Colonic mucosa (tissue), 4 donors: ENCODE results near the gene CDC42EP4. TPM values are rescaled to one million over a fixed set of nuclear protein-coding genes. Genes with fewer than 3 reads are reported as not detected.
A peak's percentile ranks its signal among the peaks of the same experiment; 100 is the strongest.
"Not testable (repeated sequence)": the region's sequence is repeated elsewhere in the genome, so short reads cannot be mapped to it uniquely, and the experiment has no call there.

Source experiments
- DNase-seq: peaks from one replicate; pipeline ENCODE4 v3.0.0-alpha.2; 2020
- H3K27ac ChIP-seq: fragments of 200-600 bp; one replicate; pipeline ENCODE4 v1.8.0; 2021
- H3K27me3 ChIP-seq: fragments of 200-600 bp; one replicate; pipeline ENCODE4 v1.8.0; 2021
- H3K36me3 ChIP-seq: fragments of 200-600 bp; one replicate; pipeline ENCODE4 v1.8.0; 2021
- H3K4me1 ChIP-seq: fragments of 200-600 bp; one replicate; pipeline ENCODE4 v1.8.0; 2021; ENCODE audit warnings: mild to moderate bottlenecking
- H3K4me3 ChIP-seq: fragments of 200-600 bp; one replicate; pipeline ENCODE4 v1.8.0; 2021
- H3K9ac ChIP-seq, 2 donors: one replicate each; pipeline ENCODE4 v1.7.0; 2013; ENCODE audit warnings: control low read depth in 2 of 2, low read depth in 2 of 2, low read length in 2 of 2
- H3K9me3 ChIP-seq: fragments of 200-600 bp; one replicate; pipeline ENCODE4 v1.8.0; 2021
- intact Hi-C: fragments of 100-400 bp; cut with DNase I; formaldehyde crosslinking; loops from one replicate; pipeline ENCODE4 v1.14.1; 2022
- total RNA-seq, 2 donors: library from RNA; stranded (reverse); fragmentation: NEBNext Ultra II Directional in 1 of 2; extraction: Animal tissue kit (Norgen Biotek cat#: 25700) in 1 of 2; gene quantifications; one replicate each; pipeline ENCODE4 v1.2.1, GENCODE V29; 2021
- TF ChIP-seq, protein P1 (sequence below): fragments of 200-600 bp; IDR thresholded peaks from one replicate; pipeline ENCODE4 v1.8.0; 2022; ENCODE audit warnings: antibody characterized with exemption, mild to moderate bottlenecking
- donor health status: healthy.
- donor health status: DM: no; HTN: no; CAD: no.
- donor health status: DM: no; HTN: no; CAD: no.

Gene CDC42EP4
- total RNA-seq, 2 donors from 2014 or later, result 52.8 to 65.3 TPM

DNA sequence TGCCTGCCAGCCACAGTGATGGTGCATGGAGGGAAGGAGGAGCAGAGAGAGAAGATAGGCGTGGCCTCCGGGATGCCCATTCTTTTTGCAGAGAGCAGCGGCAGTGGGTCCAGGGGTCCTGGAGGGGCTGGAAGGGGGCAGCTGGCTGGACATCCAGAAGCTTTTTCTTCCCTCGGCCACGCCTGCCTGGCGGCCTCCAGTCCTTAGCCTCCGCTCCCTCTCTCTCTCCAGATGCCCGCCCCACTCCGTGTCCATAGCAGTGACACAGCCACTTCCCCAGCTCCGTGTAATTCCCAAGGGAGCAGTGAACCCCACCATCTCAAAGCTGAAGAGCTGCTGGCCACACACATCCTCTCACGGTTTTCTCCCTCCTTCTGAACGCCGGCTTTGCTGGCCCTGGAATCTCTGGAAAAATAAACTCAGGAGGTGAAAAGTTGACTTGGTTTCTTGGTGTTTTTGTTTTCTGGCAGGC, 26.3 kb upstream of the CDC42EP4 start:
- Histone ChIP-seq H3K4me3 (no peak overlapping the region), H3K4me1 (peaks cover 6% of the 10 kb centered on the region), H3K36me3 (no peaks in the 10 kb centered on the region), H3K27me3 (no peaks in the 10 kb centered on the region), H3K9ac (no peak overlapping the region), H3K9me3 (no peaks in the 10 kb centered on the region), H3K27ac (peak overlapping the region; percentile 7)
- intact Hi-C loops, result no loop called here
- DNase-seq, result no peak
- TF ChIP-seq, protein P1, sequence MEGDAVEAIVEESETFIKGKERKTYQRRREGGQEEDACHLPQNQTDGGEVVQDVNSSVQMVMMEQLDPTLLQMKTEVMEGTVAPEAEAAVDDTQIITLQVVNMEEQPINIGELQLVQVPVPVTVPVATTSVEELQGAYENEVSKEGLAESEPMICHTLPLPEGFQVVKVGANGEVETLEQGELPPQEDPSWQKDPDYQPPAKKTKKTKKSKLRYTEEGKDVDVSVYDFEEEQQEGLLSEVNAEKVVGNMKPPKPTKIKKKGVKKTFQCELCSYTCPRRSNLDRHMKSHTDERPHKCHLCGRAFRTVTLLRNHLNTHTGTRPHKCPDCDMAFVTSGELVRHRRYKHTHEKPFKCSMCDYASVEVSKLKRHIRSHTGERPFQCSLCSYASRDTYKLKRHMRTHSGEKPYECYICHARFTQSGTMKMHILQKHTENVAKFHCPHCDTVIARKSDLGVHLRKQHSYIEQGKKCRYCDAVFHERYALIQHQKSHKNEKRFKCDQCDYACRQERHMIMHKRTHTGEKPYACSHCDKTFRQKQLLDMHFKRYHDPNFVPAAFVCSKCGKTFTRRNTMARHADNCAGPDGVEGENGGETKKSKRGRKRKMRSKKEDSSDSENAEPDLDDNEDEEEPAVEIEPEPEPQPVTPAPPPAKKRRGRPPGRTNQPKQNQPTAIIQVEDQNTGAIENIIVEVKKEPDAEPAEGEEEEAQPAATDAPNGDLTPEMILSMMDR, result no peak

DNA sequence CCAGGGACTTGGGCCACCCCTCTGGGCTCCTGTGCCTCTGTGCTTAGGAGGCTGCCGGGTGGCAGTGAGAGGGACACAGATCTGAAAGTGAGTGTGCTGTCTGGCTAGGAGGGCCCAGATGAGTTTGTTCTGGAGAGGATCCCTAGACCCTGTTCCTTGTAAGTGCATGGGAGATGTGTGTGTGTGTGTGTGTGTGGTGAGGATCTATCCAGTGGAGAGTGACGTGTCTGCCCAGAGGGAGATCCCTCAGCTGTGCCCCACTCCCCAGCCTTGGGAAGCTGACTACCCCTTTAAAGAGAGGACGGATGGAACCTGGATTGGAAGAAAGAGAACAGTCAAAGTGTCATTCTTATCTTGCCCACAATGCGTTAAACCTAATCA, 25.5 kb upstream of the CDC42EP4 start:
- H3K9ac ChIP-seq, result no peak overlapping the region
- no peaks in the 10 kb centered on the region for H3K27me3 ChIP-seq
- H3K9me3 ChIP-seq, result no peaks in the 10 kb centered on the region
- no peak for DNase-seq
- TF ChIP-seq, protein P1, result no peak
- H3K4me3 ChIP-seq, result no peak overlapping the region
- no peaks in the 10 kb centered on the region for H3K36me3 ChIP-seq
- H3K4me1 ChIP-seq, result peaks cover 6% of the 10 kb centered on the region
- H3K27ac ChIP-seq, result no peak overlapping the region
- intact Hi-C loops, result no loop called here

DNA sequence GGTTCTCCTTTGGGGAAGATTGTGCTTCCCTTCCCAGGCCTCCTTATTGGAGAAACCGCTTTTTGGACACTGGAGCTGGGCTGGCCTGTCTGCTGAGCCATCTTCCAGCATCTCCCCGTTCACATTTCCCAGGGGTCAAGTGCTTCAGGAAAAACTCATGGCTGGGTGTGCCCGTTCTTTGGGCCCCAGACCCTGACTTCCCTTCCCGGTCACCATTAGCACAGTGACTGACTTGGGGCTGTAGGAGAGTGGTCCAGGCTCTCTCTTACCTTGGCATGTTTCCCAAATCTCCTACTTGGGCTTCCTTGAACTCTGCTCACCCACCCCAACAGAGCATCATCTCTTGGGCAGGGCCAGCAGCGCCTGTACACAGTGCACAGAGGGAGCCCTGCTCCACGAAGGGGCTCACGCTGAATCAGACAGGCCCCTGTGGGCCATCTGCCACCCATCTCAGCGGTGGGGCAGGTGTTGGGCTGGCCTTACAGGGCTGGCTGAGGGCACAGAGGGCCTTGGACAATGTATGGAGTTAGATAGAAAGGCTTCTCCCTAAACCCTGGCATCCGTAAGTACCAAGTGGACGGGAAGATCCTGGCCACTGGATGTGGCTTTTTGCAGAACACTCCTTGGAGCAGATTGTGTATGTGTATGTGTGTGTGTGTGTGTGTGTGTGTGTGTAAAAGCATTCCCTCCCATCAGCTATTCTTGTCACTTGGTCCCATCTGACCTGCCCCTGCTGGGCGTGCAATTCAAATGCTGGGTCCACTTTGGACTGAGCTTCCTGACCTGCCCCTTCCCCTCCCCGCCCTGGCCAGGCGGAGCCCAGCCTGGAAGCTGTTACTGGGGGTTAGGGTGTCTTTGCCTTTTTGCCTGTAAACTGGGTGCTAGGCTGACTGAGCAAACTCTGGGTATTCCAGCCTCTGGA, 24.9 kb upstream of the CDC42EP4 start:
- Histone ChIP-seq H3K9me3 (no peaks in the 10 kb centered on the region), H3K4me1 (peaks cover 6% of the 10 kb centered on the region), H3K27me3 (no peaks in the 10 kb centered on the region), H3K27ac (no peak overlapping the region), H3K9ac (no peak overlapping the region), H3K36me3 (no peaks in the 10 kb centered on the region), H3K4me3 (no peak overlapping the region)
- intact Hi-C loops, result no loop called here
- TF ChIP-seq, protein P1, result no peak
- no peak for DNase-seq

DNA sequence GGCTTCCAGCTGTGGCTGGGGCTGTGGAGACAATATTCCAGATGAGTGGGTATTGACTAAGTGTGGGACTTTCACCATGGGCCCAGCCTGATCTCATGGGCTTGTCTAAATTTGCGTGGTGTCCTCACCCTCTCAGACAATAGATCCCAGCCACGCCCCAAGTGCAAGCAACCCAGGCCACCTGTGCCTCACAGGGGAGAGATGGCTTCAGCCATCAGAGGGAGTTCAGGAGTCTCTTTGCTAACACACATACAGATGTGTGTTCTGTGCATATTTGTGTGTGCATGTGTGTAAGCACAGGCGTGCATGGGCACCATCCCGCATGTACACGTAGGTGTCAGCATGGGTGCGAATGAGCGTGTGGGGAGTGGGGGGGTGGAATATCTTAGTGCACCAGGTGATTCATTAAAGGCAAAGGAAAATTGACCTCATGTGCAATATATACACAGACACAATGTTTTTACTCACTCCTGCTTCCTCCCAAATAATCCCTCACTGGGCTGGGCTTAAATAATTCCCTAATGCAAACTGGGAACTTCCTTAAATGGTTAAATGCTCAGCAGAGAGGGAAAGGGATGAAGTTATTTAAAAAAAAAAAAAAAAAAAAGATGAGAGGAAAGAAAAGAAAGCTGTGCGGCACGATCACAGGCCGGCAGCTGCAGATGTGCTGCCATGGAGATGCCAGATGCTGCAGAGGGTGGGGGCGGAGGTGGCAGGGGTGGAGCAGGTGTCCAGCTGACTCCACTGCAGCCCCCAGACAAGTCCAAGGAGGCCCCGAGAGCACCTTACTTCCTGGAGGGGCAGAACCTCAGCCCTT, 24.0 kb upstream of the CDC42EP4 start:
- no peaks in the 10 kb centered on the region for H3K9me3 ChIP-seq
- intact Hi-C loops, result no loop called here
- no peak overlapping the region for H3K27ac ChIP-seq
- H3K9ac ChIP-seq, result no peak overlapping the region
- H3K36me3 ChIP-seq, result no peaks in the 10 kb centered on the region
- H3K4me3 ChIP-seq, result no peak overlapping the region
- no peaks in the 10 kb centered on the region for H3K27me3 ChIP-seq
- peaks cover 6% of the 10 kb centered on the region for H3K4me1 ChIP-seq
- DNase-seq, result peak; percentile 66
- TF ChIP-seq, protein P1, result no peak

DNA sequence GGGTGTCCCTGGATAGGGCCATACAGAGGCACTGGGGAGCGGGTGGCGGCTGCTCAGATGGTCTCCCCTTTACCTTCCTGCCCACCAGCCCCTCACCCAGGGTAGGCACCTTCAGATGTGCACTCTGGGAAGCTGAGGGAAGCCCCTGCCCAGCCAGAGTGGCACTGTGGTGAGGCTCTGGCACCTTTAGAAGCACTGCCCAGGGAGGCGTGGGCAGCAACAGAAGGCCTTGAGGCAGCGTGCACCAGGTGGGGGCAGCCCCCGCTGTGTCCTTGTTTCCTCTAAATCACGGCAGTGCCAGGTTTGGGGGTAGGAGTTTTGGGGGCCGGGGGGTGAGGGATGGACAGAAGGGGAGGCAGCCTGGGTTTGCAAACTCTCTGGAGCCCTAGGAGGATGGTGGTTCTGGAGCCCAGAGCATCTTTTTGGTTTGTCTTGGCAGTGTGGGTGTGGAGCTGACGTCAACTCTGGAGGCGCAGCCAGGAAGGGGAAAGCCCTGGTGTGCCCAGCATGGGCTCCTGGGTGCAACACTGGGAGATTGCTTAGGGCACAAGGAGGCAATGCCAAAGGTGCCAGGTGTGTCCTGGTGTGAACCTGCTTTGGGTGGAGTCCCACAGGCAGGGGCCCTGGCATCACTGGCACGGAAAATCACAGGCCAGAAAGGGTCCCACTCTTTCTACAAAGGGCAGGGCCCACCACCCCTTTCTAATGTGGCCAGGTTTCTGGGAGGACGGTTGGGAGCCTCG, 23.1 kb upstream of the CDC42EP4 start:
- Histone ChIP-seq H3K27me3 (no peaks in the 10 kb centered on the region), H3K9ac (no peak overlapping the region), H3K9me3 (no peaks in the 10 kb centered on the region), H3K36me3 (no peaks in the 10 kb centered on the region), H3K4me1 (peaks cover 6% of the 10 kb centered on the region), H3K27ac (no peak overlapping the region), H3K4me3 (no peak overlapping the region)
- intact Hi-C loops, result no loop called here
- TF ChIP-seq, protein P1, result no peak
- DNase-seq, result peak; percentile 51

DNA sequence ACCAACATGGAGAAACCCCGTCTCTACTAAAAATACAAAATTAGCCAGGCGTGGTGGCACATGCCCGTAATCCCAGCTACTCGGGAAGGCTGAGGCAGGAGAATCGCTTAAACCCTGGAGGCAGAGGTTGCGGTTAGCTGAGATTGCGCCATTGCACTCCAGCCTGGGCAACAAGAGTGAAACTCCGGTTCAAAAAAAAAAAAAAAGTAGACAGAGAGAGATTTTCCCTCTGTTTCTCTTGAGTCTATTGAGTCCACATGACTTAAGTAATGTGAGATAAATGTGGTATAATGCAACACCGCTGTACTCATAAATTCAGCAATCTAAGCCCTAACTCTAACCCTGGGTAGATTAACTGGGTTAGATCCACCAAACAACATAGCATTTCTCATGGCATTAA, 21.6 kb upstream of the CDC42EP4 start:
- H3K9me3 ChIP-seq, H3K4me1 ChIP-seq, H3K9ac ChIP-seq, H3K27me3 ChIP-seq, H3K36me3 ChIP-seq, H3K27ac ChIP-seq, H3K4me3 ChIP-seq, DNase-seq, intact Hi-C loops: not testable (repeated sequence)
